HepG2 (cell line): ENCODE data around the gene IFNLR1. TPM values are rescaled to one million over a fixed set of nuclear protein-coding genes. Genes with fewer than 3 reads are reported as not detected.

Experiments used
- ARHGAP35 ChIP-seq: sonication (generic); formaldehyde crosslinking; IDR thresholded peaks from 2 replicates; pipeline ENCODE4 v1.9.0; 2022; ENCODE audit warnings: mild to moderate bottlenecking, inconsistent platforms, moderate library complexity, missing genetic modification reagents, borderline replicate concordance
- CBX5 ChIP-seq: sonication (generic); formaldehyde crosslinking; IDR thresholded peaks from 2 replicates; pipeline ENCODE4 v1.4.0; 2020; ENCODE audit warnings: missing genetic modification reagents, borderline replicate concordance
- FOSL2 ChIP-seq: sonication (generic); formaldehyde crosslinking; IDR thresholded peaks from 2 replicates; pipeline ENCODE4 v1.4.0; 2020; ENCODE audit warnings: missing genetic modification reagents
- FOXP1 ChIP-seq, 2 experiments: fragments of 450-650 bp in 1 of 2; IDR thresholded peaks; 2 replicates each; pipeline ENCODE4 v1.6.1; 2017 to 2018; ENCODE audit warnings: antibody characterized with exemption in 1 of 2
- HDAC1 ChIP-seq: sonication (generic); formaldehyde crosslinking; IDR thresholded peaks from 2 replicates; pipeline ENCODE4 v1.5.1; 2020; ENCODE audit warnings: mild to moderate bottlenecking, missing genetic modification reagents
- MYC ChIP-seq: sonication (generic); formaldehyde crosslinking; IDR thresholded peaks from 2 replicates; pipeline ENCODE4 v1.9.0; 2021; ENCODE audit warnings: missing genetic modification reagents, borderline replicate concordance
- NFKBIZ ChIP-seq: IDR thresholded peaks from 2 replicates; pipeline ENCODE4 v1.6.1; 2018; ENCODE audit warnings: missing genetic modification reagents, missing compliant biosample characterization
- SNAPC2 ChIP-seq: sonication (generic); formaldehyde crosslinking; IDR thresholded peaks from 2 replicates; pipeline ENCODE4 v1.8.1; 2022; ENCODE audit warnings: mild to moderate bottlenecking, missing genetic modification reagents
- SP5 ChIP-seq: IDR thresholded peaks from 2 replicates; pipeline ENCODE4 v1.6.1; 2016; ENCODE audit warnings: low read depth, borderline replicate concordance
- ZNF292 ChIP-seq: sonication (generic); formaldehyde crosslinking; IDR thresholded peaks from 2 replicates; pipeline ENCODE4 v1.8.1; 2022; ENCODE audit warnings: mild to moderate bottlenecking, low read depth, missing genetic modification reagents, borderline replicate concordance
- ZNF350 ChIP-seq: sonication (generic); formaldehyde crosslinking; IDR thresholded peaks from 2 replicates; pipeline ENCODE4 v1.4.0; 2020; ENCODE audit warnings: mild to moderate bottlenecking, low read depth, missing genetic modification reagents, borderline replicate concordance
- ZNF44 ChIP-seq: sonication (generic); formaldehyde crosslinking; IDR thresholded peaks from 2 replicates; pipeline ENCODE4 v1.5.1; 2020; ENCODE audit warnings: mild to moderate bottlenecking, missing genetic modification reagents
- ZNF451 ChIP-seq: sonication (generic); formaldehyde crosslinking; IDR thresholded peaks from 2 replicates; pipeline ENCODE4 v1.5.0; 2020; ENCODE audit warnings: mild to moderate bottlenecking, missing genetic modification reagents
- ZNF607 ChIP-seq: sonication (generic); formaldehyde crosslinking; IDR thresholded peaks from 2 replicates; pipeline ENCODE4 v1.5.1; 2020; ENCODE audit warnings: missing genetic modification reagents, mild to moderate bottlenecking, borderline replicate concordance
- ZSCAN25 ChIP-seq: sonication (generic); formaldehyde crosslinking; IDR thresholded peaks from 2 replicates; pipeline ENCODE4 v1.8.0; 2022; ENCODE audit warnings: mild to moderate bottlenecking, missing genetic modification reagents
- polyA plus RNA-seq, 8 experiments: library from polyadenylated mRNA; depleted of rRNA in 3 of 8; stranded (reverse) in 7 of 8; unstranded in 1 of 8; fragments of >200 nt; fragmentation: Illumina TruSeq in 4 of 8; extraction: Trizol in 4 of 8; gene quantifications; 2 replicates each; pipeline versions ENCODE4 v1.2.1 to v1.2.3, GENCODE V29; 2011 to 2016; ENCODE audit warnings: low read depth in 4 of 8, missing spikeins in 1 of 8, mixed read lengths in 1 of 8; ENCODE audit not compliant: insufficient read depth in 1 of 8
- total RNA-seq, 5 experiments: library from RNA; depleted of rRNA; stranded (reverse); fragments of >200 nt; fragmentation: Illumina TruSeq; extraction: Trizol; gene quantifications; 2 replicates each; pipeline ENCODE4 v1.2.3, GENCODE V29; 2016; ENCODE audit warnings: low read depth in 1 of 5
- TF ChIP-seq, protein P1 (sequence below), 2 experiments: sonication (generic) in 1 of 2; formaldehyde crosslinking in 1 of 2; IDR thresholded peaks; 2 replicates each; pipeline versions ENCODE4 v1.4.0 to v1.6.1; 2016 to 2020; ENCODE audit warnings: borderline replicate concordance in 1 of 2, low read depth in 1 of 2, mild to moderate bottlenecking in 1 of 2, missing genetic modification reagents in 1 of 2
- TF ChIP-seq, protein P2 (sequence below): IDR thresholded peaks from 2 replicates; pipeline ENCODE4 v1.6.1; 2016; ENCODE audit warnings: mild to moderate bottlenecking
- TF ChIP-seq, protein P3 (sequence below): sonication (generic); formaldehyde crosslinking; IDR thresholded peaks from 2 replicates; pipeline ENCODE4 v1.5.1; 2020; ENCODE audit warnings: mild to moderate bottlenecking, missing genetic modification reagents, moderate library complexity

The IFNLR1 gene
- total and polyA plus RNA-seq, 2 of the 13 experiments (the other 11 are each of a cell fraction or from before 2014, with no cell fraction given): 3.8 to 8.5 TPM

DNA sequence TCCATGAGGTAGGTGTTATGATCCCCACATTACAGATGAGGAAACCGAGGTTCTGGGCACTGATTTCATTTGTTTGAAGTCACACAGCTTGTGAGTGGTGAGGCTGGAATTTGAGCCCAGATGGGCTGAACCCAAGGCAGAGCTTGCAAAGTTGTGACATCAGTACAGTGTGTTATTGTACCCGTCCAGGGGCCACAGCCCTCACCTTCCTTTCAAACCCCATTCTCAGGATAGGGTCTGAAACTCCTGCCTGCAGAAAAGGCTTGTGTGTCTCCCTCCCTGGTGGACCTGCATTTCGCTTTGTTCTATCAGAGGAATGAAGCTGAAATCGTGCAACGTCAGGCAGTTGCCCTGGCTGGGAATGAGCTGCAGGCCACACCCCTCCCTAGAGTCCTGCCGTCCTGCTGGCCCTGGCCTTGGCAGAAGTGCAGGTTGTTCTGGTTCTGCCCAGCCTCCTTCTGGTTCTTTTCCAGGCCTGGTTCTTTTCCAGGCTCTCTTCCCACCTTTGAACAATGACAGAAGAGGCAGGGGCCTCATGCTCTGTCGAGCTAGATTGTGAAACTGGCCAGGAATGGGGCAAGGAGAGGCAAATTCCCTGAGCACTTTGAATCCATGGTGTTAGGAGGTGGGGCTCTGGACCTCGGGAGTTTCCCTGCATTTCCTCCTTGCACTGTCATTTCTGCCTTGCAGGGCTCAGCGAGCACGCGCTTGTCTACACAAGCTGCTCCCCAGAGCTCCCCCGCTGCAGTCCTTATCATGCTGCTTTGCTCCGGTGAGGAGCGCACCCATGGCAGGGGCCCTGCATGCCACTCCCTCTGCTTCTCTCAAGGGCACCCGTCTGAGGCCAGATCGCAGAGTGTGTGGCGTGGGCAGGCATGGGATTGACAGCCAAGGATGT is 67.0 kb downstream of the IFNLR1 start (continued):
- TF ChIP-seq FOSL2 (peak; percentile 35; the same call in 1 of the 2 replicates), CBX5 (peak; percentile 51; the same call in 1 of the 2 replicates), ZNF44 (CRISPR knock-in tag) (no peak), ZNF607 (CRISPR knock-in tag) (peak; percentile 60; the same call in 1 of the 2 replicates), FOXP1 (IDR thresholded peaks at IDR 0.05) (no peak), FOXP1 (CRISPR knock-in tag; IDR thresholded peaks at IDR 0.05) (0 out of 2 replicates have a peak, but pooled peaks have one; percentile 29), MYC (peak; percentile 37; the same call in 1 of the 2 replicates), ARHGAP35 (peak; percentile 45; the same call in 1 of the 2 replicates), SNAPC2 (peak; percentile 75; the same call in 1 of the 2 replicates), SP5 (CRISPR knock-in tag) (peak; percentile 43; the same call in 1 of the 2 replicates), ZNF292 (CRISPR knock-in tag) (peak; percentile 93), ZSCAN25 (CRISPR knock-in tag) (peak; percentile 28), HDAC1 (peak; percentile 65), ZNF350 (CRISPR knock-in tag) (peak; percentile 21; the same call in 1 of the 2 replicates), NFKBIZ (CRISPR knock-in tag) (no peak), ZNF451 (CRISPR knock-in tag) (no peak)
- TF ChIP-seq, protein P1, sequence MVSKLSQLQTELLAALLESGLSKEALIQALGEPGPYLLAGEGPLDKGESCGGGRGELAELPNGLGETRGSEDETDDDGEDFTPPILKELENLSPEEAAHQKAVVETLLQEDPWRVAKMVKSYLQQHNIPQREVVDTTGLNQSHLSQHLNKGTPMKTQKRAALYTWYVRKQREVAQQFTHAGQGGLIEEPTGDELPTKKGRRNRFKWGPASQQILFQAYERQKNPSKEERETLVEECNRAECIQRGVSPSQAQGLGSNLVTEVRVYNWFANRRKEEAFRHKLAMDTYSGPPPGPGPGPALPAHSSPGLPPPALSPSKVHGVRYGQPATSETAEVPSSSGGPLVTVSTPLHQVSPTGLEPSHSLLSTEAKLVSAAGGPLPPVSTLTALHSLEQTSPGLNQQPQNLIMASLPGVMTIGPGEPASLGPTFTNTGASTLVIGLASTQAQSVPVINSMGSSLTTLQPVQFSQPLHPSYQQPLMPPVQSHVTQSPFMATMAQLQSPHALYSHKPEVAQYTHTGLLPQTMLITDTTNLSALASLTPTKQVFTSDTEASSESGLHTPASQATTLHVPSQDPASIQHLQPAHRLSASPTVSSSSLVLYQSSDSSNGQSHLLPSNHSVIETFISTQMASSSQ (IDR thresholded peaks at IDR 0.05; ENCODE audit: low read depth): 0 out of 2 replicates have a peak, but pooled peaks have one; percentile 21
- TF ChIP-seq, protein P1 (CRISPR knock-in tag; IDR thresholded peaks at IDR 0.05; ENCODE audit: borderline replicate concordance): no peak
- TF ChIP-seq, protein P2, sequence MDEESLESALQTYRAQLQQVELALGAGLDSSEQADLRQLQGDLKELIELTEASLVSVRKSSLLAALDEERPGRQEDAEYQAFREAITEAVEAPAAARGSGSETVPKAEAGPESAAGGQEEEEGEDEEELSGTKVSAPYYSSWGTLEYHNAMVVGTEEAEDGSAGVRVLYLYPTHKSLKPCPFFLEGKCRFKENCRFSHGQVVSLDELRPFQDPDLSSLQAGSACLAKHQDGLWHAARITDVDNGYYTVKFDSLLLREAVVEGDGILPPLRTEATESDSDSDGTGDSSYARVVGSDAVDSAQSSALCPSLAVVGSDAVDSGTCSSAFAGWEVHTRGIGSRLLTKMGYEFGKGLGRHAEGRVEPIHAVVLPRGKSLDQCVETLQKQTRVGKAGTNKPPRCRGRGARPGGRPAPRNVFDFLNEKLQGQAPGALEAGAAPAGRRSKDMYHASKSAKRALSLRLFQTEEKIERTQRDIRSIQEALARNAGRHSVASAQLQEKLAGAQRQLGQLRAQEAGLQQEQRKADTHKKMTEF (CRISPR knock-in tag): peak; percentile 76
- TF ChIP-seq, protein P3, sequence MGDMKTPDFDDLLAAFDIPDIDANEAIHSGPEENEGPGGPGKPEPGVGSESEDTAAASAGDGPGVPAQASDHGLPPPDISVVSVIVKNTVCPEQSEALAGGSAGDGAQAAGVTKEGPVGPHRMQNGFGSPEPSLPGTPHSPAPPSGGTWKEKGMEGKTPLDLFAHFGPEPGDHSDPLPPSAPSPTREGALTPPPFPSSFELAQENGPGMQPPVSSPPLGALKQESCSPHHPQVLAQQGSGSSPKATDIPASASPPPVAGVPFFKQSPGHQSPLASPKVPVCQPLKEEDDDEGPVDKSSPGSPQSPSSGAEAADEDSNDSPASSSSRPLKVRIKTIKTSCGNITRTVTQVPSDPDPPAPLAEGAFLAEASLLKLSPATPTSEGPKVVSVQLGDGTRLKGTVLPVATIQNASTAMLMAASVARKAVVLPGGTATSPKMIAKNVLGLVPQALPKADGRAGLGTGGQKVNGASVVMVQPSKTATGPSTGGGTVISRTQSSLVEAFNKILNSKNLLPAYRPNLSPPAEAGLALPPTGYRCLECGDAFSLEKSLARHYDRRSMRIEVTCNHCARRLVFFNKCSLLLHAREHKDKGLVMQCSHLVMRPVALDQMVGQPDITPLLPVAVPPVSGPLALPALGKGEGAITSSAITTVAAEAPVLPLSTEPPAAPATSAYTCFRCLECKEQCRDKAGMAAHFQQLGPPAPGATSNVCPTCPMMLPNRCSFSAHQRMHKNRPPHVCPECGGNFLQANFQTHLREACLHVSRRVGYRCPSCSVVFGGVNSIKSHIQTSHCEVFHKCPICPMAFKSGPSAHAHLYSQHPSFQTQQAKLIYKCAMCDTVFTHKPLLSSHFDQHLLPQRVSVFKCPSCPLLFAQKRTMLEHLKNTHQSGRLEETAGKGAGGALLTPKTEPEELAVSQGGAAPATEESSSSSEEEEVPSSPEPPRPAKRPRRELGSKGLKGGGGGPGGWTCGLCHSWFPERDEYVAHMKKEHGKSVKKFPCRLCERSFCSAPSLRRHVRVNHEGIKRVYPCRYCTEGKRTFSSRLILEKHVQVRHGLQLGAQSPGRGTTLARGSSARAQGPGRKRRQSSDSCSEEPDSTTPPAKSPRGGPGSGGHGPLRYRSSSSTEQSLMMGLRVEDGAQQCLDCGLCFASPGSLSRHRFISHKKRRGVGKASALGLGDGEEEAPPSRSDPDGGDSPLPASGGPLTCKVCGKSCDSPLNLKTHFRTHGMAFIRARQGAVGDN (CRISPR knock-in tag): peak; percentile 95
